Aorta (tissue), 5 donors: Measurements from ENCODE around the gene GET4. TPM values are rescaled to one million over a fixed set of nuclear protein-coding genes. Genes with fewer than 3 reads are reported as not detected.
A peak's percentile ranks its signal among the peaks of the same experiment; 100 is the strongest.
"Not testable (repeated sequence)": the region's sequence is repeated elsewhere in the genome, so short reads cannot be mapped to it uniquely, and the experiment has no call there.

Experiments
- ATAC-seq: fragments of 200-7000 bp; cut with Tn5 transposase; one replicate; pipeline ENCODE4 v1.9.1; 2022; ENCODE audit warnings: moderate library complexity; ENCODE audit not compliant: low FRiP score
- DNase-seq, 2 donors: peaks; one replicate each; pipeline ENCODE4 v3.0.0-alpha.2; 2020
- H3K27ac ChIP-seq, 2 donors: one replicate each; pipeline ENCODE4 v1.5.1; 2013; ENCODE audit warnings: low read length in 2 of 2, mild to moderate bottlenecking in 2 of 2, moderate library complexity in 2 of 2, control low read depth in 1 of 2, inconsistent platforms in 1 of 2, low read depth in 1 of 2
- H3K27me3 ChIP-seq, 2 donors: one replicate each; pipeline ENCODE4 v1.6.1; 2013; ENCODE audit warnings: control low read depth in 1 of 2, low read length in 1 of 2, mild to moderate bottlenecking in 1 of 2, moderate library complexity in 1 of 2; ENCODE audit not compliant: insufficient read depth in 2 of 2, control insufficient read depth in 1 of 2
- H3K36me3 ChIP-seq, 2 donors: one replicate each; pipeline ENCODE4 v1.6.1; 2013; ENCODE audit warnings: control low read depth in 1 of 2, low read length in 1 of 2, mild to moderate bottlenecking in 1 of 2; ENCODE audit not compliant: insufficient read depth in 2 of 2, control insufficient read depth in 1 of 2
- H3K4me1 ChIP-seq, 2 donors: one replicate each; pipeline ENCODE4 v1.6.1; 2013; ENCODE audit warnings: low read length in 2 of 2, control low read depth in 1 of 2, mild to moderate bottlenecking in 1 of 2, moderate library complexity in 1 of 2; ENCODE audit not compliant: insufficient read depth in 2 of 2, control insufficient read depth in 1 of 2
- H3K4me3 ChIP-seq, 2 donors: one replicate each; pipeline ENCODE4 v1.5.1; 2013; ENCODE audit warnings: low read length in 2 of 2, control low read depth in 1 of 2, mild to moderate bottlenecking in 1 of 2
- H3K9me3 ChIP-seq: one replicate; pipeline ENCODE4 v1.6.1; 2013; ENCODE audit warnings: mild to moderate bottlenecking, low read length; ENCODE audit not compliant: control insufficient read depth
- WGBS, 2 donors: extraction: QIAGEN DNeasy Blood & Tissue Kit; methylation state at CpG; one replicate each; pipeline ENCODE4 v1.1.7; 2013; 5-methylcytosine and 5-hydroxymethylcytosine counted together
- intact Hi-C, 2 donors: fragments of 100-400 bp; cut with DNase I; formaldehyde crosslinking; loops; one replicate each; pipeline versions ENCODE4 v1.14.2 to v1.15.0; 2022
- polyA plus RNA-seq, 2 donors: library from polyadenylated mRNA; stranded (reverse); fragments of 200-250 nt; gene quantifications; one replicate each; pipeline ENCODE4 v1.2.3, GENCODE V29; 2013
- total RNA-seq, 2 donors: library from RNA; stranded (reverse); fragmentation: NEBNext Ultra II Directional; extraction: Animal tissue kit (Norgen Biotek cat#: 25700); gene quantifications; one replicate each; pipeline ENCODE4 v1.2.1, GENCODE V29; 2021
- donor health status: healthy with polysubstance abuse.
- donor health status: Bipolar disorder and iron deficiency.
- donor health status: DM: no; HTN: no; CAD: no.
- donor health status: DM: no; HTN: no; CAD: no.
- donor health status: DM: yes; HTN: yes; CAD: no.

The GET4 gene
- total and polyA plus RNA-seq, 4 donors: 16.5 to 58.3 (median 21.3) TPM

- intact Hi-C loops: no loop called here
- Histone ChIP-seq H3K4me1 (no peaks in the 10 kb centered on the region), H3K27ac (no peak overlapping the region), H3K36me3 (no peaks in the 10 kb centered on the region), H3K27me3 (no peaks in the 10 kb centered on the region), H3K9me3 (no peaks in the 10 kb centered on the region), H3K4me3 (no peak overlapping the region)
- WGBS, 2 donors: 81 to 86% methylated on average over 22 of the region's 22 CpGs
- peak; percentile 50 to 54 for DNase-seq
- no peak for ATAC-seq
These were observed 60.2 kb downstream of the GET4 start for GRCh38 chr7:936386-937054.

- Histone ChIP-seq H3K36me3 (no peaks in the 10 kb centered on the region), H3K4me3 (no peak overlapping the region), H3K27me3 (no peaks in the 10 kb centered on the region), H3K4me1 (no peaks in the 10 kb centered on the region), H3K9me3 (no peaks in the 10 kb centered on the region), H3K27ac (no peak overlapping the region)
- intact Hi-C loops: no loop called here
- DNase-seq (peak; percentile 13 to 43), ATAC-seq (no peak)
- 86 to 91% methylated on average over 16 of the region's 16 CpGs for WGBS, 2 donors
These were observed 61.6 kb downstream of the GET4 start for GRCh38 chr7:937856-938484.

- H3K36me3 ChIP-seq: no peaks in the 10 kb centered on the region
- intact Hi-C loops: no loop called here
- no peak overlapping the region for H3K27ac ChIP-seq
- no peaks in the 10 kb centered on the region for H3K9me3 ChIP-seq
- H3K4me3 ChIP-seq: no peak overlapping the region
- H3K27me3 ChIP-seq: no peaks in the 10 kb centered on the region
- no peaks in the 10 kb centered on the region for H3K4me1 ChIP-seq
- DNase-seq (peak; percentile 35 to 69), ATAC-seq (no peak)
- WGBS, 2 donors: 95 to 96% methylated on average over 27 of the region's 27 CpGs
These were observed 62.3 kb downstream of the GET4 start for GRCh38 chr7:938546-939185.

GRCh38 chr7:939843-940242, 63.5 kb downstream of the GET4 start:
- Histone ChIP-seq H3K9me3 (no peaks in the 10 kb centered on the region), H3K36me3 (no peaks in the 10 kb centered on the region), H3K4me1 (no peaks in the 10 kb centered on the region), H3K27me3 (no peaks in the 10 kb centered on the region), H3K27ac (no peak overlapping the region), H3K4me3 (no peak overlapping the region)
- intact Hi-C loops: no loop called here
- WGBS, 2 donors: 93% methylated on average over 4 of the region's 4 CpGs
- ATAC-seq (no peak), DNase-seq (no peak)

- Histone ChIP-seq H3K4me3 (no peak overlapping the region), H3K4me1 (no peaks in the 10 kb centered on the region), H3K9me3 (no peaks in the 10 kb centered on the region), H3K27me3 (no peaks in the 10 kb centered on the region), H3K36me3 (no peaks in the 10 kb centered on the region), H3K27ac (no peak overlapping the region)
- ATAC-seq (no peak), DNase-seq (no peak)
- WGBS, 2 donors: 39 to 49% methylated on average over 2 of the region's 2 CpGs
- intact Hi-C loops: no loop called here
These were observed 64.5 kb downstream of the GET4 start for GRCh38 chr7:940599-941408.

GRCh38 chr7:943793-944192, 67.4 kb downstream of the GET4 start:
- H3K36me3 ChIP-seq, intact Hi-C loops, H3K27ac ChIP-seq, ATAC-seq, H3K9me3 ChIP-seq, H3K27me3 ChIP-seq, H3K4me3 ChIP-seq, H3K4me1 ChIP-seq: not testable (repeated sequence)
- peak in 1 of 2 donors; percentile 12 for DNase-seq
- 79 to 91% methylated on average over 4 of the region's 4 CpGs for WGBS, 2 donors

- H3K27ac ChIP-seq: no peak overlapping the region
- 92 to 94% methylated on average over 5 of the region's 5 CpGs for WGBS, 2 donors
- no peak for ATAC-seq
- H3K36me3 ChIP-seq: no peaks in the 10 kb centered on the region
- no peak overlapping the region for H3K4me3 ChIP-seq
- H3K9me3 ChIP-seq: no peaks in the 10 kb centered on the region
- no peaks in the 10 kb centered on the region for H3K27me3 ChIP-seq
- no peaks in the 10 kb centered on the region for H3K4me1 ChIP-seq
- intact Hi-C loops: no loop called here
- peak in 1 of 2 donors; percentile 31 for DNase-seq
These were observed 68.4 kb downstream of the GET4 start for GRCh38 chr7:944744-945143.

- Histone ChIP-seq H3K27ac (no peak overlapping the region), H3K27me3 (no peaks in the 10 kb centered on the region), H3K36me3 (no peaks in the 10 kb centered on the region), H3K4me3 (no peak overlapping the region), H3K4me1 (no peaks in the 10 kb centered on the region), H3K9me3 (no peaks in the 10 kb centered on the region)
- ATAC-seq (no peak), DNase-seq (peak; percentile 31 to 69)
- intact Hi-C loops: no loop called here
- WGBS, 2 donors: 84 to 89% methylated on average over 13 of the region's 13 CpGs
These were observed 68.8 kb downstream of the GET4 start for GRCh38 chr7:945147-945555.
